ENCODE measurements around the gene SERPINA5. TPM values are rescaled to one million over a fixed set of nuclear protein-coding genes. Genes with fewer than 3 reads are reported as not detected.

SERPINA5 gene
- total and polyA plus RNA-seq, 2 of the 13 experiments (the other 11 are each of a cell fraction or from before 2014, with no cell fraction given): 449 to 498 TPM

DNA sequence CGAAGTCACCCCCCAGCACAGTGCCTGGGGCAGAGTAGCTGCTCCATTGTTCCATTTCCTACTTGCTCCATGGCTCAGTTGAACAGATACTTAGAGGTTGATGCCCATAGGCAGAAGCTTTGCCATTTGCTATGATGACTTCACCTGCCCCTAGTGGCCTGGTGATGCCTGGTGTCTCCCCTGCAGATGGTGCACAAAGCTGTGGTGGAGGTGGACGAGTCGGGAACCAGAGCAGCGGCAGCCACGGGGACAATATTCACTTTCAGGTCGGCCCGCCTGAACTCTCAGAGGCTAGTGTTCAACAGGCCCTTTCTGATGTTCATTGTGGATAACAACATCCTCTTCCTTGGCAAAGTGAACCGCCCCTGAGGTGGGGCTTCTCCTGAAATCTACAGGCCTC is 10.6 kb downstream of the SERPINA5 start:
- no peak for ATAC-seq
- in situ Hi-C loops (cut with HindIII; ENCODE audit: extremely low pct_ligation_motif_present, low pct_unique_long_range_greater_than_20kb): no loop called here
- H3K4me3 ChIP-seq (replicated peaks in 1 of 3; ENCODE audit: insufficient read depth in 1 of 3, low read depth in 2 of 3, low read length in 3 of 3): no peak overlapping the region
- peak; percentile 58; the same call in 1 of the 2 replicates for TF ChIP-seq ZBTB38 (CRISPR knock-in tag; IDR thresholded peaks at IDR 0.05)
- TF ChIP-seq ZNF713 (CRISPR knock-in tag; IDR thresholded peaks at IDR 0.05): no peak
- no peak for TF ChIP-seq SMAD3 (CRISPR knock-in tag; IDR thresholded peaks at IDR 0.05)
- TF ChIP-seq TBP (CRISPR knock-in tag; IDR thresholded peaks at IDR 0.05): no peak
- TF ChIP-seq ZNF567 (CRISPR knock-in tag; IDR thresholded peaks at IDR 0.05; ENCODE audit: borderline replicate concordance): no peak
- TF ChIP-seq RXRB (CRISPR knock-in tag; IDR thresholded peaks at IDR 0.05; ENCODE audit: borderline replicate concordance): no peak
- TF ChIP-seq ATRX (CRISPR knock-in tag; IDR thresholded peaks at IDR 0.05; ENCODE audit: borderline replicate concordance): no peak
- TF ChIP-seq BRD4 (CRISPR knock-in tag; IDR thresholded peaks at IDR 0.05): no peak
- TF ChIP-seq HMGXB3 (CRISPR knock-in tag; IDR thresholded peaks at IDR 0.05; ENCODE audit: borderline replicate concordance): no peak
- TF ChIP-seq TBX2 (CRISPR knock-in tag; IDR thresholded peaks at IDR 0.05; ENCODE audit: borderline replicate concordance): no peak
- TF ChIP-seq PAF1 (CRISPR knock-in tag; IDR thresholded peaks at IDR 0.05): no peak
- TF ChIP-seq POLR2G (IDR thresholded peaks at IDR 0.05; ENCODE audit: low read depth, low read length): peak; percentile 38; the same call in 1 of the 2 replicates
- TF ChIP-seq NFE2L1 (CRISPR knock-in tag; IDR thresholded peaks at IDR 0.05; ENCODE audit: borderline replicate concordance): no peak
- TF ChIP-seq ZNF468 (CRISPR knock-in tag; IDR thresholded peaks at IDR 0.05): no peak
- peak; percentile 36; the same call in 1 of the 2 replicates for TF ChIP-seq ZC3H13 (CRISPR knock-in tag; IDR thresholded peaks at IDR 0.05)
- TF ChIP-seq ZNF510 (CRISPR knock-in tag; IDR thresholded peaks at IDR 0.05; ENCODE audit: low read depth): no peak
- peak; percentile 54 for TF ChIP-seq ZNF687 (CRISPR knock-in tag; IDR thresholded peaks at IDR 0.05)

More for the DNA sequence above, 10.6 kb downstream of the SERPINA5 start:
- ChIA-PET POLR2A (interaction anchor here (1.7 to 15.7 kb wide), 5 partner anchors 9 to 31 kb away, joined by 8 to 638 read pairs (median 96); partner anchors contain the start of genes SERPINA3, SERPINA4 and SERPINA5), CTCF (ENCODE audit: low intra/inter-chr PET ratio, low total read pairs) (no interaction called here)
- no peaks in the 10 kb centered on the region for H4K20me1 ChIP-seq (ENCODE audit: insufficient read depth, low read length)
- intact Hi-C loops (cut with micrococcal nuclease; ENCODE audit: unreplicated experiment): no loop called here
- H3K27me3 ChIP-seq (ENCODE audit: control insufficient read depth in 1 of 2, insufficient read depth in 2 of 2, low read length in 2 of 2): no peaks in the 10 kb centered on the region
- no TSS peak for BruUV-seq (replicated peaks)
- DNase-seq (ENCODE audit: low spot score) (no peak), FAIRE-seq (no peak)
- peaks cover 73% of the 10 kb centered on the region for H3K4me1 ChIP-seq (ENCODE audit: insufficient read depth, low read length)
- no peak overlapping the region for H3K9ac ChIP-seq (ENCODE audit: insufficient read depth, low read depth, low read length)
- 100% methylated on average over 6 of the region's 8 CpGs for WGBS (ENCODE audit: low lambda C conversion rate)
- H3K79me2 ChIP-seq (ENCODE audit: insufficient read depth, low read length): peaks cover 38% of the 10 kb centered on the region
- H3K27ac ChIP-seq (ENCODE audit: extremely low read length, insufficient read depth, low read length): no peak overlapping the region
- H3K9me3 ChIP-seq (ENCODE audit: low read length): no peaks in the 10 kb centered on the region
- peaks cover 29 to 58% of the 10 kb centered on the region in 2 experiments for H3K36me3 ChIP-seq (replicated peaks in 1 of 2; ENCODE audit: control insufficient read depth in 1 of 2, insufficient read depth in 2 of 2, low read length in 2 of 2)
- no peak overlapping the region for H2AFZ ChIP-seq (ENCODE audit: low read length)
- no peak overlapping the region for H3K4me2 ChIP-seq (ENCODE audit: low read depth, low read length)
